ENCODE results near the gene NGEF. TPM values are rescaled to one million over a fixed set of nuclear protein-coding genes. Genes with fewer than 3 reads are reported as not detected.

The NGEF gene
- total RNA-seq, 3 donors from 2014 or later = 1.6 to 6.3 TPM; not detected in 1

- no peak overlapping the region for H3K4me3 ChIP-seq
- TF ChIP-seq POLR2A (IDR thresholded peaks at IDR 0.05) = no peak
- no peak for TF ChIP-seq CTCF (IDR thresholded peaks at IDR 0.05)
- DNase-seq (ENCODE audit: low spot score in 2 of 2) = peak in 1 of 2 donors; percentile 15
- H3K36me3 ChIP-seq = no peaks in the 10 kb centered on the region
- no peaks in the 10 kb centered on the region for H3K4me1 ChIP-seq
- no peaks in the 10 kb centered on the region for H3K27me3 ChIP-seq
- H3K27ac ChIP-seq = no peak overlapping the region
- no peaks in the 10 kb centered on the region for H3K9me3 ChIP-seq
- intact Hi-C loops (cut with DNase I; ENCODE audit: low total_unique reads) = no loop called here
Measured at GRCh38 chr2:233007739-233008138, 5.3 kb downstream of the NGEF start.

- Histone ChIP-seq H3K9me3 (no peaks in the 10 kb centered on the region), H3K4me1 (no peaks in the 10 kb centered on the region), H3K27me3 (no peaks in the 10 kb centered on the region), H3K4me3 (no peak overlapping the region), H3K36me3 (no peaks in the 10 kb centered on the region), H3K27ac (no peak overlapping the region)
- DNase-seq (ENCODE audit: low spot score in 2 of 2) = peak in 1 of 2 donors; percentile 27
- intact Hi-C loops (cut with DNase I; ENCODE audit: low total_unique reads) = no loop called here
- TF ChIP-seq CTCF (IDR thresholded peaks at IDR 0.05) (no peak), POLR2AphosphoS5 (IDR thresholded peaks at IDR 0.05) (no peak), POLR2A (IDR thresholded peaks at IDR 0.05) (no peak)
Measured at GRCh38 chr2:233007270-233007669, 5.8 kb downstream of the NGEF start.

- H3K27ac ChIP-seq = no peak overlapping the region
- no peaks in the 10 kb centered on the region for H3K36me3 ChIP-seq
- no peaks in the 10 kb centered on the region for H3K27me3 ChIP-seq
- H3K4me3 ChIP-seq = no peak overlapping the region
- intact Hi-C loops (cut with DNase I; ENCODE audit: low total_unique reads) = no loop called here
- no peaks in the 10 kb centered on the region for H3K4me1 ChIP-seq
- H3K9me3 ChIP-seq = no peaks in the 10 kb centered on the region
- TF ChIP-seq POLR2AphosphoS5 (IDR thresholded peaks at IDR 0.05) = no peak
- TF ChIP-seq CTCF (IDR thresholded peaks at IDR 0.05) = no peak
- no peak for TF ChIP-seq POLR2A (IDR thresholded peaks at IDR 0.05)
- DNase-seq (ENCODE audit: low spot score in 2 of 2) = peak in 1 of 2 donors; percentile 3
Measured at GRCh38 chr2:233006648-233007047, 6.4 kb downstream of the NGEF start.

GRCh38 chr2:233005096-233005495, 8.0 kb downstream of the NGEF start:
- Histone ChIP-seq H3K27ac (no peak overlapping the region), H3K36me3 (no peaks in the 10 kb centered on the region), H3K4me1 (no peaks in the 10 kb centered on the region), H3K27me3 (no peaks in the 10 kb centered on the region), H3K9me3 (no peaks in the 10 kb centered on the region), H3K4me3 (no peak overlapping the region)
- intact Hi-C loops (cut with DNase I; ENCODE audit: low total_unique reads) = no loop called here
- DNase-seq (ENCODE audit: low spot score in 2 of 2) = peak in 1 of 2 donors; percentile 2
- TF ChIP-seq CTCF (IDR thresholded peaks at IDR 0.05) (no peak), POLR2A (IDR thresholded peaks at IDR 0.05) (no peak), POLR2AphosphoS5 (IDR thresholded peaks at IDR 0.05) (no peak)

- Histone ChIP-seq H3K4me3 (no peak overlapping the region), H3K27ac (no peak overlapping the region), H3K4me1 (no peaks in the 10 kb centered on the region), H3K36me3 (no peaks in the 10 kb centered on the region), H3K9me3 (no peaks in the 10 kb centered on the region), H3K27me3 (no peaks in the 10 kb centered on the region)
- peak in 1 of 2 donors; percentile 43 for DNase-seq (ENCODE audit: low spot score in 2 of 2)
- intact Hi-C loops (cut with DNase I; ENCODE audit: low total_unique reads) = no loop called here
- TF ChIP-seq POLR2A (IDR thresholded peaks at IDR 0.05) = no peak
- TF ChIP-seq CTCF (IDR thresholded peaks at IDR 0.05) = no peak
- no peak for TF ChIP-seq POLR2AphosphoS5 (IDR thresholded peaks at IDR 0.05)
Measured at GRCh38 chr2:233003658-233004555, 9.1 kb downstream of the NGEF start.
